ENCODE results near the gene ATF5. TPM values are rescaled to one million over a fixed set of nuclear protein-coding genes. Genes with fewer than 3 reads are reported as not detected.

The ATF5 gene
- total RNA-seq, 1 donor from 2014 or later, result 18.1 TPM

GRCh38 chr19:49932731-49933131, 3.7 kb downstream of the ATF5 start:
- H3K27me3 Mint-ChIP-seq, result peaks cover 4% of the 10 kb centered on the region
- H3K9me3 Mint-ChIP-seq, result peaks cover 4% of the 10 kb centered on the region
- DNase-seq (ENCODE audit: extremely low spot score, unreplicated experiment), result no peak
- H3K27ac Mint-ChIP-seq, result no peak overlapping the region
- peaks cover 13% of the 10 kb centered on the region for H3K4me1 Mint-ChIP-seq (ENCODE audit: unreplicated experiment)
- peaks cover 18% of the 10 kb centered on the region for H3K36me3 Mint-ChIP-seq
- TF ChIP-seq CTCF (conservative IDR thresholded peaks at IDR 0.05), result no peak
- H3K4me3 Mint-ChIP-seq, result no peak overlapping the region

DNA sequence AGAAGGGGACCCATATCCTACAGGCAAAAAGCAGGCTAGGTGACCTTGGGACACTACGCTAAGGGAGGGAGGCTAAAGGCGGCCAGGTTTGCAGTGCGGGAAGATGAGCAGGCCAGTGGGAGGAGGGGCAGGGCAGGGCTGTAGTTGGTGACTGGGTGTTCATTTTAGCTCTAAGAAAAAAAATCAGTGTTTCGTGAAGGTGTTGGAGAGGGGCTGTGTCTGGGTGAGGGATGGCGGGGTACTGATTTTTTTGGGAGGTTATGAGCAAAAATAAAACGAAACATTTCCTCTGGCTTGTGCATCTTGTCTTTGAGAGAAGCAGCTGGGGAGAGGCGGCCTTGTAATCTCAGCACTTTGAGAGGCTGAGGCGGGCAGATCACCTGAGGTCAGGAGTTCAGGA, 4.6 kb downstream of the ATF5 start:
- Mint-ChIP-seq H3K27ac (no peak overlapping the region), H3K27me3 (peaks cover 4% of the 10 kb centered on the region), H3K9me3 (peaks cover 4% of the 10 kb centered on the region), H3K4me3 (no peak overlapping the region), H3K36me3 (peaks cover 13% of the 10 kb centered on the region), H3K4me1 (ENCODE audit: unreplicated experiment) (peaks cover 11% of the 10 kb centered on the region)
- no peak for DNase-seq (ENCODE audit: extremely low spot score, unreplicated experiment)
- TF ChIP-seq CTCF (conservative IDR thresholded peaks at IDR 0.05), result no peak

DNA sequence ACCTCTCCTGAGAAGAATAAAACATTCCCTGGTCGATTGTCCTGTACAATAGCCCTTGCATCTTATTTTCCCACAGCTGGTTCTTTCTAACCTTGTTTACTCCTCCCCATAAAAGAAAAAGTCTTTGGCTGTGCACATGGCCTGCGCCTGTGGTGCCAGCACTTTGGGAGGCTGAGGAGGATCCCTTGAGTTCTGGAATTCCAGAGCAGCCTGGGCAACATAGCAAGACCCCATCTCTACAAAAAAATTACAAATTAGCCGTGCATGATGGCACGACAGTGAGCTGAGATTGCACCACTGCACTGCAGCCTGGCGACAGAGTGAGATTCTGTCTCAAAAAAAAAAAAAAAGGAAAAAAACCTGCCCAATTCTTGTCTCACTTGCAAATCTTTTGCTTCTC, 7.5 kb downstream of the ATF5 start:
- H3K27ac Mint-ChIP-seq, result no peak overlapping the region
- H3K9me3 Mint-ChIP-seq, result no peaks in the 10 kb centered on the region
- H3K27me3 Mint-ChIP-seq, result peaks cover 4% of the 10 kb centered on the region
- peaks cover 4% of the 10 kb centered on the region for H3K36me3 Mint-ChIP-seq
- no peak for TF ChIP-seq CTCF (conservative IDR thresholded peaks at IDR 0.05)
- no peak for DNase-seq (ENCODE audit: extremely low spot score, unreplicated experiment)
- H3K4me3 Mint-ChIP-seq, result no peak overlapping the region
- H3K4me1 Mint-ChIP-seq (ENCODE audit: unreplicated experiment), result no peaks in the 10 kb centered on the region

DNA sequence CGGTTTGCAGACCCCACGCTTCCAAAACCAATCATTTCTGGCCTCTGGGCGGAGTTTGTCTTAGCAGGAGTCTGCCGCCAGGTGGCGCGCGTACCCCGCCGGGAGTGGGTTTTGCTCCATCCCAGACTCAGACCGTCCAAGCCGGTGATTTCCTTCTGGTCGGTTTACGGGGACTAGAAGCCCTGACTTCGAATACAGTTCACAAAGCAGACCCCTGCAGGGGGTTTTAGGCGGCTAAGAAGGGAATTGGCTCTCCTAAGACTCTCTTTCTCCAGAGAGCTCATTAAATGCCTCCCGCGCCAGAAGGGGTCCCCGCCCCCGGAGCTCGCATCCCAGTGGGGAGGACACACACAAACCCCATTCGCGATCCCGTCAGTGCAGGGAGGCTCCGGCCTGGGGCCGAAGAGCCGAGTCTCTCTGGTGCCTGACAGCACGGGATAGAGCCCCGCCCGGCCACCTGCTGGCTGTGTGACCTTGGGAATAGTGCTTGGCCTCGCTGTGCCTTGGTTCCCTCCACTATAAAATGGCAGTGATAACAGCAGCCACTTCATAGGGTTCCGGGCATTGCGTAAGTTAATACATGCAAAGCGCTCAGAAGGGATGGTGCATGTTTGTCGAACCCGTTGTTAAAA, 8.9 kb downstream of the ATF5 start:
- Mint-ChIP-seq H3K36me3 (peaks cover 4% of the 10 kb centered on the region), H3K27me3 (peaks cover 7% of the 10 kb centered on the region), H3K9me3 (no peaks in the 10 kb centered on the region), H3K27ac (no peak overlapping the region), H3K4me1 (ENCODE audit: unreplicated experiment) (no peaks in the 10 kb centered on the region), H3K4me3 (no peak overlapping the region)
- peak; percentile 93 for DNase-seq (ENCODE audit: extremely low spot score, unreplicated experiment)
- peak; percentile 99 for TF ChIP-seq CTCF (conservative IDR thresholded peaks at IDR 0.05)

DNA sequence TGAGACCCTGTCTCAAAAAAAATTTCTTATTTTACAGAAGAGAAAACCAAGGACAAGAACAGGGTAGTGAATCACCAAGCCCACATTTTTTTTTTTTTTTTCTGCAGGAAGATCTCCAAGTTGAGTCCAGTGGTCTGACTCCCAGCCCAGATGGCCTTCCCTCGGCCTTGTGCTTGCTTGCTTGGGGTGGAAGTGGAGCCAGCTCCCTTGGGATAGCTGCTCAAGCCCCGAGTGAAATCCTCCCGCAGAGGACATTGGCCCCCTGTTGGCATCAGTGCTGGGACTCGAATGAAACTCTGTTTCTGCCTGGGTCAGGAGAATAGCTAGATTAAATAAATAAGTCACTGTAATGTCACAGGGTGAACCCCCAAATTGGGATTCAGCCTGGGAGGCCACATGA, 9.7 kb downstream of the ATF5 start:
- no peaks in the 10 kb centered on the region for H3K36me3 Mint-ChIP-seq
- no peak overlapping the region for H3K4me3 Mint-ChIP-seq
- no peaks in the 10 kb centered on the region for H3K9me3 Mint-ChIP-seq
- no peak for DNase-seq (ENCODE audit: extremely low spot score, unreplicated experiment)
- no peak overlapping the region for H3K27ac Mint-ChIP-seq
- H3K27me3 Mint-ChIP-seq, result peaks cover 7% of the 10 kb centered on the region
- TF ChIP-seq CTCF (conservative IDR thresholded peaks at IDR 0.05), result no peak
- no peaks in the 10 kb centered on the region for H3K4me1 Mint-ChIP-seq (ENCODE audit: unreplicated experiment)

Data from type B pancreatic cell (in vitro differentiated cells).